Stimulated activated CD4-positive, alpha-beta T cell treated with anti-CD3 and anti-CD28 coated beads, Interleukin-15, amount 100 ng/mL, for 48 hours (primary cell): Measurements from ENCODE around the gene MDC1.
"Not testable (repeated sequence)": the region's sequence is repeated elsewhere in the genome, so short reads cannot be mapped to it uniquely, and the experiment has no call there.

Source experiments
- DNase-seq, 2 donors: peaks; one replicate each; pipeline ENCODE4 v3.0.0-alpha.2; 2020; ENCODE audit warnings: low read depth in 2 of 2

The MDC1 gene, protein sequence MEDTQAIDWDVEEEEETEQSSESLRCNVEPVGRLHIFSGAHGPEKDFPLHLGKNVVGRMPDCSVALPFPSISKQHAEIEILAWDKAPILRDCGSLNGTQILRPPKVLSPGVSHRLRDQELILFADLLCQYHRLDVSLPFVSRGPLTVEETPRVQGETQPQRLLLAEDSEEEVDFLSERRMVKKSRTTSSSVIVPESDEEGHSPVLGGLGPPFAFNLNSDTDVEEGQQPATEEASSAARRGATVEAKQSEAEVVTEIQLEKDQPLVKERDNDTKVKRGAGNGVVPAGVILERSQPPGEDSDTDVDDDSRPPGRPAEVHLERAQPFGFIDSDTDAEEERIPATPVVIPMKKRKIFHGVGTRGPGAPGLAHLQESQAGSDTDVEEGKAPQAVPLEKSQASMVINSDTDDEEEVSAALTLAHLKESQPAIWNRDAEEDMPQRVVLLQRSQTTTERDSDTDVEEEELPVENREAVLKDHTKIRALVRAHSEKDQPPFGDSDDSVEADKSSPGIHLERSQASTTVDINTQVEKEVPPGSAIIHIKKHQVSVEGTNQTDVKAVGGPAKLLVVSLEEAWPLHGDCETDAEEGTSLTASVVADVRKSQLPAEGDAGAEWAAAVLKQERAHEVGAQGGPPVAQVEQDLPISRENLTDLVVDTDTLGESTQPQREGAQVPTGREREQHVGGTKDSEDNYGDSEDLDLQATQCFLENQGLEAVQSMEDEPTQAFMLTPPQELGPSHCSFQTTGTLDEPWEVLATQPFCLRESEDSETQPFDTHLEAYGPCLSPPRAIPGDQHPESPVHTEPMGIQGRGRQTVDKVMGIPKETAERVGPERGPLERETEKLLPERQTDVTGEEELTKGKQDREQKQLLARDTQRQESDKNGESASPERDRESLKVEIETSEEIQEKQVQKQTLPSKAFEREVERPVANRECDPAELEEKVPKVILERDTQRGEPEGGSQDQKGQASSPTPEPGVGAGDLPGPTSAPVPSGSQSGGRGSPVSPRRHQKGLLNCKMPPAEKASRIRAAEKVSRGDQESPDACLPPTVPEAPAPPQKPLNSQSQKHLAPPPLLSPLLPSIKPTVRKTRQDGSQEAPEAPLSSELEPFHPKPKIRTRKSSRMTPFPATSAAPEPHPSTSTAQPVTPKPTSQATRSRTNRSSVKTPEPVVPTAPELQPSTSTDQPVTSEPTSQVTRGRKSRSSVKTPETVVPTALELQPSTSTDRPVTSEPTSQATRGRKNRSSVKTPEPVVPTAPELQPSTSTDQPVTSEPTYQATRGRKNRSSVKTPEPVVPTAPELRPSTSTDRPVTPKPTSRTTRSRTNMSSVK (N-terminal part only)

DNA sequence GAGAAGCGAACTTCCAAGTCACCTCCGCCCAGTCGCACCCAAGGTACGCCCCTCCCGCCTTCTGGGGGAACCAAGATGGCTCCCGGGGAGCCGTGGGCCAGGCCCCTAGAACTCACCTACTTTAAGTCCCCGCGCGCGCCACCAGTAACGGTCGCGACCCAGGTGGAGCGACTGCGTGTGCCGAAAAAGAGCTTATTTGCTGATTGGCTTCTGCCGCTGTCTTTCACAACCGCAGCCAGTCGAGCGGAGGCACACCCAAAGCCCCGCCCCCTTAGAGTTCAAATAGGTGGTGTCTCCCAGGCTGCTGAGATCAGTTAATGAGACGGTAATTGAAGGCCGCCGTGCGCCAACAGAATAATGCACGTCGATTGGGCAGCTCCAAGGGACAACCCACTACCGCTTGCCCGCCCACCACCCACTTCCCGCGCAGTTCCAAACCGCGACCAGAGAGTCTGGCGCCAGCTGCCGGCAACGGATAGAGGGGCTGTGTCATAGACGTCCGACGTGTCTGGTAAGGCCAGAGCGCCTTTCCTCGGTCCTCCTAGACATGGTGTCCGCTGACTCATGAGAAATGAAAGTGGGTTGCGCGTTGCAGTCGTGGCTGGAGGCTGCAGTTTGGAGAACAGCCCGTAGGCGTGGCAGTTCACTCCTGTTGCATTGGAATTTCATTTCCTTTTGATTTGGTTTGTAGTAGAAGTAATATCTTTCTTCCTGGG lies at the start of gene MDC1:
Gene MDC1 (minus strand): TSS at position 153 of the 716 bp plus-strand sequence. CDS start 2,106 bp downstream, outside the sequence.
- DNase-seq, result peak; percentile 99

DNA sequence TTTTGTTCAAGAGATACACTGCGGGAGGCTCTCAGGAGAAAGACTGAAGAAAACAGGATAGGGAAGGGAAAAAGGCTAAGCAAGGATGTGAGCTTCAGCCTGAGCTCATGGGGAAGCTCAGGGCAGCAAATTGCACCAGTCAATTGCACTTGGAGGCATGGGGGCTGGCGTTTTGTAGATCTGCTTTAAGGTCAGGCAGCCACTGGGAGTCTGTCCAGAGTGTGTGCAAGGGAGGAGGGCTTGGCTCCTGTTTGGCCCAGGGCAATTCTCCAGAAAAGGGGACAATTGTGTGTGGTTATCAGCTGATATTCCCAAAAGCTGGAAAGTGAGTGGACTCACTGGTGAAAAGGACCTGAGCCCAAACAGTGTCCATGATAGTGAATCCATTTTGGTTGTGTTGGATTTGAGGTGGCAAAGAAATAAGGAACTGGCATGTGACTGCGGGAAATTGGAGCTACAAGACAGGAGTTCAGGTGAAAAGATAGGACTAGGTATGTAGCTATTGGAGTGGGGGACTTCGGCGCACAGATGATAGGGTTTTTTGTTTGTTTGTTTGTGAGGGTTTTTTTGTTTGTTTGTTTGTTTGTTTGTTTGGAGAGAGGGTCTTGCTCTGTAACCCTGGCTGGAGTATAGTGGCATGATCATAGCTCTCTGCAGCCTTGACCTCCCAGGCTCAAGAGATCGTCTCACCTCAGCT lies 49.5 kb upstream of the MDC1 start:
- no peak for DNase-seq

DNA sequence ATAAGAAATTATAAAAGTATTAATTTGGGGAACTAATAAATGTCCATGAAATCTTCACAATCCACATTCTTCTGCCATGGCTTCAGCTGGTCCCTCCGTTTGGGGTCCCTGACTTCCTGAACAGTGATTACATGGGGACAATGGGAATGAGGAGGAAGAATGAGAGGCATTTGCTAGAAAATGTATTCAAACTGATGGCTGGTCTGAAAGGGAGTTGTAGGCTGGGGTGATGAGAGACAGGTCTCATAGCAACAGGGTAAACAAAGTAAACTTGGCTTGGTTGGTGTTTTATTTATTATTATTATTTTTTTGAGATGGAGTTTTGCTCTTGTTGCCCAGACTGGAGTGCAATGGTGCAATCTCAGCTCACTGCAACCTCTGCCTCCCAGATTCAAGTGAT lies 48.4 kb upstream of the MDC1 start:
- DNase-seq, result not testable (repeated sequence)

DNA sequence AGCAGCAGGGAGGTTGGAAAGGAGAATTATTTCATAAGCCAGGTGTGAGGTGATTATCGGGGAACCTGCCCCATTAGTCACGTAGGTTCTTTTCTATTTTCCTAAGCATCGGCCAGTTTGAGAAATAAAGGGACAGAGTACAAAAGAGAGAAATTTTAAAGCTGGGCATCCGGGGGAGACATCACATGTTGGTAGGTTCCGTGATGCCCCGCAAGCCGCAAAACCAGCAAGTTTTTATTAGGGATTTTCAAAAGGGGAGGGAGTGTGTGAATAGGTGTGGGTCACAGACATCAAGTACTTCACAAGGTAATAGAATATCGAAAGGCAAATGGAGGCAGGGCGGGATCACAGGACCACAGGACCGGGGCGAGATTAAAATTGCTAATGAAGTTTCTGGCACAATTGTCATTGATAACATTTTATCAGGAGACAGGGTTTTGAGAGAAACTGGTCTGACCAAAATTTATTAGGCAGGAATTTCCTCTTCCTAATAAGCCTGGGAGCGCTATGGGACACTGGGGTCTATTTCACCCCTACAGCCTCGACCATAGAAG lies 47.5 kb upstream of the MDC1 start:
- not testable (repeated sequence) for DNase-seq

DNA sequence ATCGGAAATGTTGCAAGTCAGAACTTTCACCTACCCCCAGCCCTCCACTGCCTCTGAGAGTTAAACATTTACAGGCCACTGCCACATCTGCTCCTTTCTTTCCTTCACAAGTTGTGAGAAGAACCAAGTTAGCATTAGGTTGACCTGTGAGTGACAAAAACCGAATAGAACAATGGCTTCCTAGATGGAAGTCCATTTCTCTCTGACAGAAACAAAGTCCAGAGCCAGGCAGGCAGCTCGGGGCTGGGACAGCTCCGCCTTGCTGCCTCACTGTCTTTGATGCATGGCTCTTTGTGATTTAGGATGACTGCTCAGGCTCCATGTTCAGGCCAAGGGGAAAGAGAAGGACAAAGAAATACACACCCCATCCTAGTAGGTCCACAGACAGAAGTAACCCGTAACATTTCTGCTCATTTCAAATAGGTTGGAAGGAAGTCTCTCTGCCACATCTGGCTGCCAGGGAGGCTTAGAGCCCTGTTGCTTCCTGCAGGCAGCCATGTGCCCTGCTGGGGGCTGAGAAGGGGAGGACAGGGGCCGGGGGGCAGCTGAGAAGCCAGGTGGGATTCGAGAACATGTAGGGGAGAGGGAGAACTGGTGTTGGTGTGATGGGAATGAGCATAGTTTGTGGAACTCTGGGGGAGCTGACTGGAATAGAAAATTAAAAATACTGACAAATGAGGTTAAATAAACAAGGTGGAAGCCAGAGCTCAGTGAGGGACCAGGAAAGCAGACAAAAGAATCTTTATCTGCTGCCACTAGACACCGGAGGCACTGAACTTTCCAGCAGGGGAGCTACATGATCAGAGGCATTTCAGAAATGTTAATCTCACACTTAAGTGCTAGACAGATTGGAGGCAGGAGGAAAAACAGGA lies 46.8 kb upstream of the MDC1 start:
- DNase-seq, result no peak

DNA sequence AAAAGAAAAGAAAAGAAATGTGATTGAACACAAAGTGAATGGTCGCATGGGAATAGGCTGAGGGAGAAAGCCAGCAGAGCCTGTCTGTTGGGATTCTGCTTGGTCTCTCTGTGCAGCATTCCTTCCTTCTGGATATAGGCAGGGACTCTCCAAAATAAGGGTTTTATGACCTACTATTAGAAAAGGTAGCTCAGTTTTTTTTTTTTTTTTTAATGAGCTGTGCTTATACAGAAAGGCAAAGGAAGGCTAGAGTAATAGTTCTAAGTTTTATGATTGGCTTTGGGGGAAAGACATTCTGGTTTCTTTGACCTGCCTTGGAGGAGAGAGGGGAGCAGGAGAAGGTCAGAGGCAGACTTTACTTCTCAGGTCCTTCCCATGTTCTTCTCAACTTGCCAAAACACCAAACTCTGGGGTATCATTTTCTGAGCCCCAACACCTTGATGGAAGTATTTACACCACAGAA lies 46.1 kb upstream of the MDC1 start:
- DNase-seq, result no peak

DNA sequence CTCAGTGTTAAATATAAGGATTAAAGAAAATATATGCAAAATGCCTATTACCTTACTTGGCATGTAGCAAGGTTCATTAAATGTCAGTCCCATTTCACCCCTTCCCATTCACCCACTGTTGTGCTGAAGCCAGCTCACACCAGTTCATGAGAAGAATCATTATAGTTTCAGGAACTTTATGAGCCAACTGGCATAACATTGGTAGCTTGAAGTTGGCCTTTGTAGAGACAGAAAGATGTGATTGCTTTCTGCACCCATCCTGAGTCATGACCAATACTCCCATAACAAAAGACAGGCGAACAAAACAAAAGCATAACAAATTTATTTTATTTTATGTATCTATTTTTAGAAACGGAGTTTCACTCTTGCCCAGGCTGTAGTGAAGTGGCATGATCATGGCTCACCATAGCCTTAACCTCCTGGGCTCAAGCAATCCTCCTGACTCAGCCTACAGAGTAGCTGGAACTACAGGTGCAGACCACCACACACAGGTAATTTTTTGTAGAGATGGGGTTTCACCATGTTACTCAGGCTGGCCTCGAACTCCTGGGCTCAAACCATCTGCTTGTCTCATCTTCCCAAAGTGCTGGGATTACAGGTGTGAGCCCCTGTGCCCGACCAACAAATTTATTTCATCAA lies 44.8 kb upstream of the MDC1 start:
- DNase-seq, result no peak

DNA sequence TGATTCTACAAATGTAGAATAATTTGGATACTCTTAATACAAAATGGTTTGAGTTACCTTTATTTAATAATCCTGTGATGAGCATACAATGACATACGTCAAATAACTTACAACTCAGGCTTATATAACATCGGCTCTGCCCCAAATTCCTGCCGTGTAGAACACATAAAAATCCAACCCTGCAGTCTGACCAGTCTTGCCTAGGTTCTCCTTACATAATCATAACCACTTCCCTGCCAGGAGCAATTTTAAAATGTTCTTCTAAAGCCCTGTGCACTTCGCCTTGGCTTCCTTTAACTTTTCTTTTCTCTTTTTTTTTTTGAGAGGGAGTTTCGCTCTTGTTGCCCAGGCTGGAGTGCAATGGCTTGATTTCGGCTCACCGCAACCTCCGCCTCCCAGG lies 43.5 kb upstream of the MDC1 start:
- DNase-seq, result no peak

DNA sequence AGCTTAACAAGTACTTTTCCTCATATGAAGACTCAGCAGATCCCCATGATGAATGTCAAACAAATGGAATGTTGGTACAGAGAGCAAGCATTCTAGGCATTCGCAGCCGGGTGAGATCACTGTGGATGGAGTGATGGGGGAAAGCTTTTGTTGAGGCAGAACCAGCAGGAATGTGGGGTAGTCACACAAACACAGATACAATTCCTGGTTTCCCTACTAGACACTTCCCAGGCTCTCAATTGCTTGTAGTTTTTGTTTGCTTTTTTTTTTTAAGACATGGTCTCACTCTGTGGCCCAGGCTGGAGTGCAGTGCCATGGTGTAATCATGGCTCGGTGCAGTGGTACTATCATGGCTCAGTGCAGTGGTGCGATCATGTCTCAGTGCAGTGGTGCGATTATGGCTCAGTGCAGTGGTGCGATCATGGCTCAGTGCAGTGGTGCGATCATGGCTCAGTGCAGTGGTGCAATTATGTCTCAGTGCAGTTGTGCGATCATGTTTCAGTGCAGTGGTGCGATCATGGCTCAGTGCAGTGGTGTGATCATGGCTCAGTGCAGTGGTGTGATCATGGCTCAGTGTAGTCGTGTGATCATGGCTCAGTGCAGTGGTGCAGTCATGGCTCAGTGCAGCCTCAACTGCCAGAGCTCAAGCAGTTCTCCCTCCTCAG lies 42.6 kb upstream of the MDC1 start:
- no peak for DNase-seq

DNA sequence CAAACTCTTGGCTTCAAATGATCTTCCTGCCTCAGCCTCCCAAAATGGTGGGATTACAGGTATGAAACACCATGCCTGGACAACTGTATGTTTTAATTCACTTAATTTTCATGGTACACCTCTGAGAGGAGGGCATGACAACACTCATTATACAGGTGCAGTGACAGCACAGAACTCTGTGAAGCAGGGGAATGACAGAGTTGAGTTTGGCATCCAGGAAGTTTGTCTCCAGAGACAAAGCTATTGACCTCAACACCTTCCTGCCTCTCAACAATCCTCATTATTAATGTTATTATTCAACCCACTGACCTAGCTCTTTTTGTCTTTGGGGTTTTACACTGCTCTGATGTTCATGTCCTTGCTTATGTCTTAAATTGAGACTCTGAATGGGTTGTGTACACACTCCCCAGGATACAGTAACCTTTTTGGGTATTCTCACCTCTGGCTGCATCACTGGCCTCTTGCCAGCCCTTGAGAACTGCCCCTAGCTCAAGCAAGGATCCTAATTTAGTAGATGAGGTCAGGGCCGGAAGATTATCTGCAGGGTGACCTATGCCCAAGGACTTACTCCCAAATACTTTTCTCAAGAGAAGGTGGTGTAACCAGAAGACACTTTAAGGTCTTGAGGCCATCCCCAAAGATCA lies 40.3 kb upstream of the MDC1 start:
- no peak for DNase-seq

DNA sequence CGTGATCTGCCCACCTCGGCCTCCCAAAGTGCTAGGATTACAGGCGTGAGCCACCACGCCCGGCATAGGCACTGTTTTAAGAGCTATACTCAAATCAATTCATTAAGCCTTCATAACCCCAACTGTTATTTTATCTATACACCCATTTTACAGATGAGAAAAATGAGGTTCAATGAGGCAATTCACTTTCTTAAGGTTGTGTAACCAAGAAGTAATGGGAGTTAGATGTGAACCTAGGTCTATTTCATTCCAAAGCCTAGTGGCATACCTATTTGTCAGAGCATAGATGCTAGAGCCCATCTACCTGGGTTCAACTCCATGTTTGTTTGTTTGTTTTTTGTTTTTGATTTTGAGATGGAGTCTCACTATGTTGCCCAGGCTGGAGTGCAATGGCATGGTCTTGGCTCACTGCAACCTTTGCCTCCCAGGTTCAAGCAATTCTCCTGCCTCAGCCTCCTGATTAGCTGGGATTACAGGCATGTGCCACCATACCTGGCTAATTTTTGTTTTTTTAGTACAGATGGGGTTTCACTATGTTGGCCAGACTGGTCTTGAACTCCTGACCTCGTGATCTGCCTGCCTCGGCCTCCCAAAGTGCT lies 39.4 kb upstream of the MDC1 start:
- not testable (repeated sequence) for DNase-seq

DNA sequence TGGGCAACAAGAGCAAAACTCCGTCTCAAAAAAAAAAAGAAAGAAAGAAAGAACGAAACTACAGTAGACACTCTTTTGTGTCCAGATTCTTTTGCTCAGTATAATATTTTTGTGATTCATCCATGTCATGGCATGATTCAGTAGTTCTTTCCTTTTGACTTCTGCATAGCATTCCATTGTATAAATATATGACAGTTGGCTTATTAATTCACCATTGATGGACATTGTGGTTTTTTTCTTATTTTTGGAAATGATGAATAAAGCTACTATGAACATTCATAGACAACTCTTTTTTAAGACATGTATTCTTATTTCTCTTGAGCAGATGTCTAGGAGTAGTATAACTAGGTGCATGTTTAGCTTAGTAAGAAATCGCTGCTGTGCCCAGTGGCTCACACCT lies 37.5 kb upstream of the MDC1 start:
- DNase-seq, result no peak

DNA sequence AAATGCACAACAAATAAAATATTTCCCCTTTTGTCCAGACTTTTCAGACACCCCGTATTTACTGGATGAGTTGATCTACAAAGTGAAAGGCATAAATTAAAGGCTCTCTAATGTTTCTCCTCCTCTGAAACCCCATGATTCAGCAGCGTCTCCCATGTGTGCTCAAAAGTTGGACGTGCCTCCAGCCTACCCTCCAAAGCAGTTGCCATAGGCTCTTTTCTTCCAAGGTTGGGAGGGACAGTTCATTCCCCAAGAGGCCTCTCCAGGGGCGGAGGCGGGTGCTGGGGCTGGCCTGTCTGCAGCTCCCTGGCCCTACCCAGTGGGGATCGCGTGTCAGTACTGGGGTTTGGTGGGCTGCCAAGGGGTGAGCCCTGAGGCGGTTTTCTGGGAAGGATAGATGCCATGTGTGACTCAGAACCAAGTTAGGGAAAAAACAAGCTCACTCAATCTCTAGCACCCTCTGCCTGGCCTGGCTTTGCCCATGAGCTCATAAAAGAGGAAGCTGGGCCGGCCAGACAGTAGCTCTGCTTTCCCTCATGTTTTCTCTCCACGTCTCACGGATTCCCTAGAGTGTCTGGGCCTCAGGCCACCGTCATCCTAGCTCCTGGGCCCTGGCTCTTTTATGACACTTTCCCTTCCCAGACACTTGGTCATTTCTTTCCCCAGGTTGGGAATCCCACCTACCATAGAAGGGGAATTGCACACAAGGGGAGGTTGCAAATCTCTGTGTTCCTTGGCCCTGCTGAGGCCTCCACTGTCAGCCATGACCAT lies 35.3 kb upstream of the MDC1 start:
- no peak for DNase-seq

DNA sequence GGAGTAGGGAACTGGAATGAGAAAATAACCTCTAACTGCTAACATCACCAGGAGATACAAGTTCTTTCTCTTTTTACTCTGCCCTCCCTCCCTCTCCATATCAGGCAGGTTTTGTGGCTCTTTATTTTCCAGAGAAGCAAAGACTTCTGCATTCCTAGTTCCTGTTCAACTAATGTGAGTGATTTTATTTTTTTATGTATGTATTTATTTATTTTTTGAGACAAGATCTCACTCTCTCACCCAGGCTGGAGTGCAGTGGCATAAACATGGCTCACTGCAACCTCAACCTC lies 33.2 kb upstream of the MDC1 start:
- no peak for DNase-seq

DNA sequence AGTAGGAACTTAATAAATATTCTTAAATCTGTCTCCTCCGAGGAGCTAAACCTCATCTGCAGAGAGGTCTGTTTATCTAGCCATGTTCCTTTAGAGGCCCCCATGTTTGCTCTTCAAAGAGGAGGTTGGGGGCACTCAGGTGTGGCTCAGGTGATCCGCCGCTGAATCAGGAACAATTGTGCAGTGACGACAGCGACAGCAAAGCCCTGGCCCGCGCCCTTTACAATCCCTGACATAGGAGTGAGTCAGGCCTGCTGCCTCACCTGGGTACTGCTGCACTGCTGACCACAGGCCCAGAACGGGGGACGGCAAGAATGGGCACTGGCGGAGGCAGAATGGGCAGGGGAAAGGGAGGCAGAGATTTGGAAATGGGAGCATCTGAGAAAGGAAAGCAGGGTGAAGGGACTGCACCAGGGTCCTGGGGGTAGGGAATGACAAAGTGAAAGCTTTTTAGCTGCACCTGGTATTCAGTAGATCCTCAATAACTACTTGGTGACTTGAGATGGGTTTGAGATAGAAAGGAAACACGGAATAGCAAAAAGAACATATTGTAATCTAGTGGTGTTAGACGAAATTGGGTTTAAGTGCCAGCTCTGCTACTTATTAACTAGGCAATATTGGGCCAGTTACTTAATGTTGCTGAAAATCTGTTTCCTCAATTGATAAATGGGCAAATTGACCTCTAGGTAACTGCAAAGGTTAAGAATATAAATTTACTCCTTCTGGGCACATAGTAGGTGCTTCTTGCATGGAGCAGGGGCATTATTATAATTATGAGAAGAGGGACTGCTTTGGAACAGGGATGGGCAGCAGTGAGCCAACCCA lies 32.7 kb upstream of the MDC1 start:
- DNase-seq, result no peak
